ENCODE results near the gene ATP1A2. TPM values are rescaled to one million over a fixed set of nuclear protein-coding genes. Genes with fewer than 3 reads are reported as not detected.

Gene ATP1A2
- total and polyA plus RNA-seq, 8 donors, result 0.31 to 104 (median 10.9) TPM

GRCh38 chr1:160162931-160163330, 47.4 kb downstream of the ATP1A2 start:
- intact Hi-C loops (cut with DNase I; ENCODE audit: low total_unique reads), result no loop called here
- Histone ChIP-seq H3K9me3 (no peaks in the 10 kb centered on the region), H3K27ac (no peak overlapping the region), H3K27me3 (peaks cover 0 to 13% (median 0%) of the 10 kb centered on the region in 3 donors), H3K4me1 (peaks cover 0 to 6% (median 0%) of the 10 kb centered on the region in 4 donors), H3K4me3 (no peak overlapping the region), H3K36me3 (no peaks in the 10 kb centered on the region)
- 76 to 86% (median 82%) methylated on average over 2 of the region's 2 CpGs for WGBS, 5 donors
- DNase-seq, result no peak
- no peak for TF ChIP-seq POLR2AphosphoS5 (IDR thresholded peaks at IDR 0.05)
- no peak for TF ChIP-seq POLR2A (IDR thresholded peaks at IDR 0.05)
- TF ChIP-seq, protein P1, sequence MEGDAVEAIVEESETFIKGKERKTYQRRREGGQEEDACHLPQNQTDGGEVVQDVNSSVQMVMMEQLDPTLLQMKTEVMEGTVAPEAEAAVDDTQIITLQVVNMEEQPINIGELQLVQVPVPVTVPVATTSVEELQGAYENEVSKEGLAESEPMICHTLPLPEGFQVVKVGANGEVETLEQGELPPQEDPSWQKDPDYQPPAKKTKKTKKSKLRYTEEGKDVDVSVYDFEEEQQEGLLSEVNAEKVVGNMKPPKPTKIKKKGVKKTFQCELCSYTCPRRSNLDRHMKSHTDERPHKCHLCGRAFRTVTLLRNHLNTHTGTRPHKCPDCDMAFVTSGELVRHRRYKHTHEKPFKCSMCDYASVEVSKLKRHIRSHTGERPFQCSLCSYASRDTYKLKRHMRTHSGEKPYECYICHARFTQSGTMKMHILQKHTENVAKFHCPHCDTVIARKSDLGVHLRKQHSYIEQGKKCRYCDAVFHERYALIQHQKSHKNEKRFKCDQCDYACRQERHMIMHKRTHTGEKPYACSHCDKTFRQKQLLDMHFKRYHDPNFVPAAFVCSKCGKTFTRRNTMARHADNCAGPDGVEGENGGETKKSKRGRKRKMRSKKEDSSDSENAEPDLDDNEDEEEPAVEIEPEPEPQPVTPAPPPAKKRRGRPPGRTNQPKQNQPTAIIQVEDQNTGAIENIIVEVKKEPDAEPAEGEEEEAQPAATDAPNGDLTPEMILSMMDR (IDR thresholded peaks at IDR 0.05), result no peak

DNA sequence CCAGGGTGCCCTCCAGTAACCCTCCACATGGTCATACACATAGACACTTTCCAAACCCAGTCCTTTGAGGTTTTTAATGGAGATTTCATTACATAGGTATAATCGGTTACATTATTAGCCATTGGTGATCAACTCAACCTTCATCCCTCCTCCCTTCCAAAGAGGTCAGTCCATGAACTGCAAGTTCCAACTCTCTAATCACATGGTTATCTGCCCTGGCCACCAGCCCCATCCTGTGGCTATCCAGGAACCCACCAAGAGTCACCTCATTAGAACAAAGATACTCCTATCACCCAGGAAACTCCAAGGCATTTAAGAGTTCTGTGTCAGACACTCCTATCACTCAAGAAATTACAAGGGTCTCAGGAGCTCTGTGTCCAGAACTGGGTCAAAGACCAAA, 48.1 kb downstream of the ATP1A2 start:
- Histone ChIP-seq H3K27ac (no peak overlapping the region), H3K4me1 (peaks cover 0 to 6% (median 0%) of the 10 kb centered on the region in 4 donors), H3K4me3 (no peak overlapping the region), H3K27me3 (peaks cover 0 to 13% (median 0%) of the 10 kb centered on the region in 3 donors), H3K36me3 (no peaks in the 10 kb centered on the region), H3K9me3 (no peaks in the 10 kb centered on the region)
- DNase-seq, result no peak
- intact Hi-C loops (cut with DNase I; ENCODE audit: low total_unique reads), result no loop called here
- 89 to 96% (median 94%) methylated on average over 1 of the region's 1 CpG for WGBS, 5 donors
- TF ChIP-seq POLR2A (IDR thresholded peaks at IDR 0.05), result no peak
- TF ChIP-seq EP300 (IDR thresholded peaks at IDR 0.05), result no peak
- TF ChIP-seq POLR2AphosphoS5 (IDR thresholded peaks at IDR 0.05), result no peak
- TF ChIP-seq, protein P1 (IDR thresholded peaks at IDR 0.05), result no peak

DNA sequence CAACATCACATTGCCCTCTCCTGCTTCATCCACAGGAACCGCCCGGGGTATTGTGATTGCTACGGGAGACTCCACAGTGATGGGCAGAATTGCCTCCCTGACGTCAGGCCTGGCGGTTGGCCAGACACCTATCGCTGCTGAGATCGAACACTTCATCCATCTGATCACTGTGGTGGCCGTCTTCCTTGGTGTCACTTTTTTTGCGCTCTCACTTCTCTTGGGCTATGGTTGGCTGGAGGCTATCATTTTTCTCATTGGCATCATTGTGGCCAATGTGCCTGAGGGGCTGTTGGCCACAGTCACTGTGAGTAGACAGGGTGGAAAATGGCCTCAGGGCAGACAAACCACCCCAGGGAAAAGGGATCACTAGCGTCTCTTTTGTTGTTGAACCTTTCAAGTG, 48.6 kb downstream of the ATP1A2 start:
- H3K4me1 ChIP-seq, result peaks cover 0 to 6% (median 0%) of the 10 kb centered on the region in 4 donors
- DNase-seq, result no peak
- H3K27me3 ChIP-seq, result peaks cover 0 to 13% (median 0%) of the 10 kb centered on the region in 3 donors
- H3K9me3 ChIP-seq, result no peaks in the 10 kb centered on the region
- WGBS, 5 donors, result 82 to 89% (median 87%) methylated on average over 10 of the region's 10 CpGs
- TF ChIP-seq, protein P1 (IDR thresholded peaks at IDR 0.05), result no peak
- no peak for TF ChIP-seq EP300 (IDR thresholded peaks at IDR 0.05)
- no peak for TF ChIP-seq POLR2A (IDR thresholded peaks at IDR 0.05)
- no peak for TF ChIP-seq POLR2AphosphoS5 (IDR thresholded peaks at IDR 0.05)
- H3K27ac ChIP-seq, result no peak overlapping the region
- no peak overlapping the region for H3K4me3 ChIP-seq
- no peaks in the 10 kb centered on the region for H3K36me3 ChIP-seq
- intact Hi-C loops (cut with DNase I; ENCODE audit: low total_unique reads), result no loop called here

GRCh38 chr1:160166166-160166868, 50.8 kb downstream of the ATP1A2 start:
- no peak for DNase-seq
- TF ChIP-seq, protein P1 (IDR thresholded peaks at IDR 0.05), result no peak
- WGBS, 5 donors, result 73 to 89% (median 85%) methylated on average over 12 of the region's 12 CpGs
- Histone ChIP-seq H3K4me1 (no peaks in the 10 kb centered on the region), H3K4me3 (no peak overlapping the region), H3K27me3 (peaks cover 0 to 19% (median 0%) of the 10 kb centered on the region in 3 donors), H3K9me3 (no peaks in the 10 kb centered on the region), H3K36me3 (no peaks in the 10 kb centered on the region), H3K27ac (no peak overlapping the region)
- intact Hi-C loops (cut with DNase I; ENCODE audit: low total_unique reads), result no loop called here
